Transverse colon (tissue), 4 donors: ENCODE results near the gene PLCD1. TPM values are rescaled to one million over a fixed set of nuclear protein-coding genes. Genes with fewer than 3 reads are reported as not detected.

ENCODE experiments used
- DNase-seq: peaks from one replicate; pipeline ENCODE4 v3.0.0-alpha.2; 2019
- H3K27ac ChIP-seq, 4 donors: fragments of 200-600 bp; sonication (generic); 2 replicates each; pipeline ENCODE4 v1.5.1; 2016 to 2018; ENCODE audit warnings: inconsistent platforms in 4 of 4
- H3K27me3 ChIP-seq: fragments of 200-600 bp; sonication (generic); 2 replicates; pipeline ENCODE4 v1.5.1; 2017; ENCODE audit warnings: inconsistent platforms
- H3K36me3 ChIP-seq, 4 donors: fragments of 200-600 bp; sonication (generic); 2 replicates each; pipeline ENCODE4 v1.5.1; 2017 to 2019; ENCODE audit warnings: inconsistent platforms in 4 of 4
- H3K4me1 ChIP-seq, 4 donors: fragments of 200-600 bp; sonication (generic); 2 replicates each; pipeline ENCODE4 v1.5.1; 2017 to 2020; ENCODE audit warnings: inconsistent platforms in 4 of 4
- H3K4me3 ChIP-seq, 4 donors: fragments of 200-600 bp; sonication (generic); 1 replicate in 1 of 4; 2 replicates in 3 of 4; pipeline versions ENCODE4 v1.5.1 to v1.6.1; 2017 to 2019; ENCODE audit warnings: inconsistent platforms in 4 of 4
- H3K9me3 ChIP-seq, 2 donors: fragments of 200-600 bp; sonication (generic); 2 replicates each; pipeline ENCODE4 v1.5.1; 2017 to 2019; ENCODE audit warnings: inconsistent platforms in 2 of 2
- CTCF ChIP-seq, 5 experiments: fragments of 200-600 bp in 3 of 5; fragments of 450-650 bp in 2 of 5; sonication (generic) in 3 of 5; IDR thresholded peaks; 1 replicate in 2 of 5; 2 replicates in 3 of 5; pipeline ENCODE4 v1.5.1; 2016 to 2017; ENCODE audit warnings: antibody characterized with exemption in 5 of 5, inconsistent platforms in 3 of 5, mild to moderate bottlenecking in 2 of 5, moderate library complexity in 1 of 5
- EP300 ChIP-seq: sonication (generic); formaldehyde crosslinking; IDR thresholded peaks from one replicate; pipeline ENCODE4 v1.6.1; 2017; ENCODE audit warnings: antibody characterized with exemption, low read depth
- POLR2A ChIP-seq: fragments of 450-650 bp; IDR thresholded peaks from one replicate; pipeline ENCODE4 v1.6.1; 2016; ENCODE audit warnings: antibody characterized with exemption, mild to moderate bottlenecking, moderate library complexity
- POLR2AphosphoS5 ChIP-seq, 3 donors: sonication (generic); formaldehyde crosslinking; IDR thresholded peaks; one replicate each; pipeline ENCODE4 v1.6.1; 2016; ENCODE audit warnings: antibody characterized with exemption in 3 of 3
- WGBS, 2 donors: methylation state at CpG; one replicate each; pipeline ENCODE4 v1.1.5; 2018; ENCODE audit warnings: low coverage in 1 of 2; 5-methylcytosine and 5-hydroxymethylcytosine counted together
- in situ Hi-C, 4 donors: fragments of 200-750 bp; cut with MboI; loops; one replicate each; pipeline versions ENCODE4 v1.15.0 to v1.15.1; 2017; ENCODE audit warnings: low sequenced_read_pairs in 3 of 4, low pct_ligation_motif_present in 1 of 4, low pct_unique_long_range_greater_than_20kb in 1 of 4
- intact Hi-C: fragments of 100-400 bp; cut with DNase I; formaldehyde crosslinking; loops from one replicate; pipeline ENCODE4 v1.15.1; 2023; ENCODE audit warnings: low total_unique reads
- total RNA-seq, 4 donors: library from RNA; depleted of rRNA; stranded (reverse); fragments of >200 nt; gene quantifications; one replicate each; pipeline ENCODE4 v1.1.0, GENCODE V29; 2016

Gene PLCD1
- total RNA-seq, 4 donors from 2014 or later = 21.1 to 126 (median 91.4) TPM

- no peak overlapping the region for H3K27ac ChIP-seq
- no peaks in the 10 kb centered on the region for H3K4me1 ChIP-seq
- intact Hi-C loops = no loop called here
- no peak for TF ChIP-seq POLR2A
- TF ChIP-seq POLR2AphosphoS5 (IDR thresholded peaks at IDR 0.05) = no peak
- H3K27me3 ChIP-seq = no peaks in the 10 kb centered on the region
- DNase-seq = no peak
- no peak overlapping the region for H3K4me3 ChIP-seq
- in situ Hi-C loops = no loop called here
- H3K9me3 ChIP-seq = no peaks in the 10 kb centered on the region
- 88% methylated on average over 13 of the region's 13 CpGs; no CpG with 5 or more reads in 1 of the 2 donors for WGBS, 2 donors
- H3K36me3 ChIP-seq = no peaks in the 10 kb centered on the region
Measured at GRCh38 chr3:38051131-38051530, 21.7 kb upstream of the PLCD1 start.

DNA sequence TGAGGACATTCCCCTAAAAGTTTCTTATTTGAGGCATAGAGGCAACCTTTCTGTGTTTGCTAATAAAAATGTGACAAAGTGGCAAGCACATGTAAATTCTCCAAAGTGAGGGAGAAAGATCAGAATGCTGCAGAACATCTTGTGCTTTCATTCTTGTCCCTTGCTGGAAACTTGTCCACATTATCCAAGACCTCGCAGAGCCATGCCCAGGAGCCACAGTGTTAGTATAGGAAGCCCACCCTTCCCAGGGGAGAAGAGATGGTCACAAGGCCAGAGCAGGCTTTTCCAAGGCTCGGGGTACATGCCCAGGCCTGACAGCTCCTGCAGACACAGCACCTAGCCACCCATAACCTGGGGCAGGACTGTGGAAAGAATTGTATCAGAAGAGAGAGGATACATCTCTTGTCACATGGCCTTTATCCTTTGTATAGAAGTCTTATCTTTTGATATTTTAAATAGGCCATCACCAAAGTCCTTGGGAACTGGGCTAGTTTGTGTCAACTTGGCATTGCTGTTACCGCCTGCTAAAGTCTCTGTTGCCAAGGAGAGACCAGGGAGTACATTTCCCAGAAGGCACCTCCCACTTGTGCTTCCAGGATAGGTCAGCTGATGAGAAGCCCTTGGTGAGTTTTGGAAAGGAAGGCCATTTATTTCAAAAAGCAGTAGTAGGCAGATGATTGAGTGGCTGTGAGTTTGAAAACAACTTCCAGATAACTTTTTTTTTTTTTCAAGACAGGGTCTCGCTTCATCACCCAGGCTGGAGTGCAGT is 20.1 kb upstream of the PLCD1 start:
- DNase-seq = no peak
- in situ Hi-C loops = no loop called here
- no peak for TF ChIP-seq POLR2AphosphoS5 (IDR thresholded peaks at IDR 0.05)
- no peak for TF ChIP-seq EP300
- no peak for TF ChIP-seq POLR2A
- TF ChIP-seq CTCF (IDR thresholded peaks at IDR 0.05) = no peak
- no peaks in the 10 kb centered on the region for H3K4me1 ChIP-seq
- no peaks in the 10 kb centered on the region for H3K36me3 ChIP-seq
- no peak overlapping the region for H3K4me3 ChIP-seq
- no peaks in the 10 kb centered on the region for H3K9me3 ChIP-seq
- no peak overlapping the region for H3K27ac ChIP-seq
- 83% methylated on average over 4 of the region's 4 CpGs; no CpG with 5 or more reads in 1 of the 2 donors for WGBS, 2 donors
- H3K27me3 ChIP-seq = no peaks in the 10 kb centered on the region
- intact Hi-C loops = no loop called here

DNA sequence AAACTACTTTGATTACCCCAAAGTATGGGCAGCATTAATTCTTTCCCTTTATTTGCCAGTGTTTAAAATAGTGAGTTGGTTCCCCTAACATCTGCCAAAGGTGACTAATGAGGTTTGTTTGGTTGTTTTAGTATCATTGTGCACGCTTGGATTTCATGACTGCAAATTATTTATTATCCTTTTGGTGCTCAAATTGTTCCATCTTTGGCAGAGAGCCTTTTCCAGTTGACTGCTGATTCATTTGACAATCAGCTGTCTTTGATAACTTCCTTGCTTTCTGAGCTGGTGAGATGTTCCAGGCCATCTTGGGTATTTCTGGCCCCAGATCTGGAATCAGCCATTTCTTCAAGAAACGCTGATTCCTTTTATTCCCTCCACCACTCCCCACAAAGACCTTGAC is 18.5 kb upstream of the PLCD1 start:
- TF ChIP-seq EP300 = no peak
- no peak for TF ChIP-seq CTCF (IDR thresholded peaks at IDR 0.05)
- no peak for TF ChIP-seq POLR2AphosphoS5 (IDR thresholded peaks at IDR 0.05)
- TF ChIP-seq POLR2A = no peak
- Histone ChIP-seq H3K27ac (no peak overlapping the region), H3K4me1 (peaks cover 0 to 3% (median 0%) of the 10 kb centered on the region in 4 donors), H3K36me3 (no peaks in the 10 kb centered on the region), H3K27me3 (no peaks in the 10 kb centered on the region), H3K9me3 (no peaks in the 10 kb centered on the region), H3K4me3 (no peak overlapping the region)
- intact Hi-C loops (no loop called here), in situ Hi-C loops (no loop called here)
- DNase-seq = no peak
- 76 to 81% methylated on average over 2 of the region's 2 CpGs for WGBS, 2 donors

DNA sequence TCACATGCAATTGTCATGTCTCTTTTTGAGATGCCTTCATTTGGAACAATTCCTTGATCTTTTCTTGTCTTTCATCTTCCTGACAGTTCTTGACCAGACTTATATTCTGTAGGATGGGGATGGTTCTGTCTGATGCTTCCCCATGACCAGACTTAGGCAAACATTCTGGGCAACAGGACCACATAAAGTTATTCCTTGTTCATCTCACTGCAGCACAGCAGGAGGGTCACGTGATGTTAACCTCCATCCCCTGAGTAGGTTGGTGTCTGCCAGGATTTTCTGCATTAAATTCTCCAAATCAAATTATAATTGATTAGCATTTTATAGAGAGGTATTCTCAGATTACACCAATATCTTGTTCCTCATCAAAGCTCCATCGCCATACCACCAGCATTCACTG is 17.4 kb upstream of the PLCD1 start:
- no peaks in the 10 kb centered on the region for H3K9me3 ChIP-seq
- in situ Hi-C loops = no loop called here
- 87 to 90% methylated on average over 2 of the region's 2 CpGs for WGBS, 2 donors

More for the DNA sequence above, 17.4 kb upstream of the PLCD1 start:
- H3K36me3 ChIP-seq = no peaks in the 10 kb centered on the region
- H3K4me1 ChIP-seq = peaks cover 0 to 3% (median 0%) of the 10 kb centered on the region in 4 donors
- H3K4me3 ChIP-seq = no peak overlapping the region
- DNase-seq = no peak
- intact Hi-C loops = no loop called here
- H3K27ac ChIP-seq = no peak overlapping the region
- no peaks in the 10 kb centered on the region for H3K27me3 ChIP-seq
- no peak for TF ChIP-seq POLR2AphosphoS5 (IDR thresholded peaks at IDR 0.05)
- no peak for TF ChIP-seq POLR2A
- TF ChIP-seq CTCF (IDR thresholded peaks at IDR 0.05) = no peak
- no peak for TF ChIP-seq EP300
